HG03457 (cell line): ENCODE measurements around the gene FNBP1.
"Not testable (repeated sequence)": the region's sequence is repeated elsewhere in the genome, so short reads cannot be mapped to it uniquely, and the experiment has no call there.

Source experiments
- ATAC-seq: cut with Tn5 transposase; IDR thresholded peaks from one replicate; pipeline ENCODE4 v1.9.1; 2021; ENCODE audit warnings: moderate number of reproducible peaks; ENCODE audit not compliant: unreplicated experiment

FNBP1 gene

DNA sequence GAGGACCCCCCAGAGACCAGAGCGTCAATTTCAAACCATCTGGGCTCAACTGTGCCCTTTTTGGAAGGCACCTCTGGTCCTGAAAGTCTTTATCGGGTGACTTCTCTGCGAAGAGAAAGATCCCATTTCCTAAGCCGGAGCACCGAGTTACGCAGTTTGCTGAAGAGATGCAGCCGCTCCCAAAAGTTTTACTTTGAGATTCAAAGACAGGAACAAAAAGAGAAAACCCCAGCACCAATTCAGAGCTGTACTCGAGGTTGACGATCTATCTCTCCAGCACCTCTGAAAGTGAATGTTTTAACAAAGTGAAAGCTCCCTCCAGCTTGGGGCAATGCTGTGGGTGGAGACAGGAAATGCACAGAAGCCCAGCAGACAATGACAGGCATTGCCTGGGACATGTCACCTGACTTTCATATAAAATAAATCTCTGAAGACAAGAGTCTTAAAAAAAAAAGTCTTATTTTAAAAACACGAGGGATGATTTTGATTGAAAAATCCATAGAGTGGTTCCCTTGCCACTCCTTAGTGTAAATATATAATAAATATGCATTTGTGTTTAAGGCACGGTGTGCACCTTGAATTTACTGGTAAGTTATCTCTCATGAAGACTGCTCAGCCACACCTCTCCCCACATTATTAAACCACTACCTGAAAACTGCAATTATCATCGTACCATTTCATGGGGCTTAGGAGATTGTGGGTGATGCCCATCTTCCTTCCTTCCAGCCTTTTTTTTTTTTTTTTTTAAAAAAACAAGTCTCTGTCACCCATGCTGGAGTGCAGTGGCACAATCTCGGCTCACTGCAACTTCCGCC, 79.9 kb downstream of the FNBP1 start:
- ATAC-seq: no peak

GRCh38 chr9:129962451-129962864, 80.5 kb downstream of the FNBP1 start:
- no peak for ATAC-seq

GRCh38 chr9:129958796-129959195, 84.2 kb downstream of the FNBP1 start:
- no peak for ATAC-seq

DNA sequence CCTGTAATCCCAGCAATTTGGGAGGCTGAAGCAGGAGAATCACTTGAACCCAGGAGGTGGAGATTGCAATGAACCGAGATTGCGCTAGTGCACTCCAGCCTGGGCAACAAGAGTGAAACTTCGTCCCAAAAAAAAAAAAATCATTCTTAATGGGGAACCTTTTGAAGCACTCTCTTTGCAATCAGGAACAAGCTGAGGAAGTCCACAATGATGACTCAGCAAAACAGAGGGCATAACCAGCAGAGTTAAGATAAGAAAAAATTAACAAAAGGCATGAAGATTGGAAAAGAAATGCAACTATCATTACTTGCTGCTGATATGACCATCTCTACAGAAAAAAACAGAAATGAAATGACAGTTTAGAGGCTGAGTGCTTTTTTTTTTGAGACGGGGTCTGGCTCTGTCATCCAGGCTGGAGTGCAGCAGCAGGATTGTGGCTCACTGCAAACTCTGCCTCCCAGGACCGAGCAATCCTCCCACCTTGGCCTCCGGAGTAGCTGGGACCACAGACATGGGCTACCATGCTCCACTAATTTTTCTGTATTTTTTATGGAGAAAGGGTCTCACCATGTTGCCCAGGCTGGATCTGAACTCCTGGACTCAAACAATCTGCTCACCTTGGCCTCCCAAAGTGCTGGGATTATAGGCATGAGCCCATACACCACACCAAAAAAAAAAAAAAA, 88.0 kb downstream of the FNBP1 start:
- no peak for ATAC-seq

DNA sequence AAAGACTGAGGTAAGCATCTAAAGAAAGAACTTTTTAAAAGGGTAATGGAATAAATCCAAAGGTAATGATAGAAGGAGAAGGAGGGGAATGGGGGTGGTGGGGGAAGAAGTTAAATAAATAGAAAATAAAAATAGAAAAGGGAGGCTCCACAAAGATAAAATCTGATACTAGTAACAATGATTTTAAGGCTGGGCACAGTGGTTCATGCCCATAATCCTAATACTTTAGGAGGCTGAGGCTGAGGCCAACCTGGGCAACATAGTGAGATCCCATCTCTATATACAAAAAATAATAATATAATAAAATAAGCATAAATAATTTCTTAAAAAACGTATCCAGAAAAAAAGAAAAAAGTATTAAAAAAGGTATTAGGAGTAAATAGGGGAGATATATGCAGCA, 89.3 kb downstream of the FNBP1 start:
- no peak for ATAC-seq

DNA sequence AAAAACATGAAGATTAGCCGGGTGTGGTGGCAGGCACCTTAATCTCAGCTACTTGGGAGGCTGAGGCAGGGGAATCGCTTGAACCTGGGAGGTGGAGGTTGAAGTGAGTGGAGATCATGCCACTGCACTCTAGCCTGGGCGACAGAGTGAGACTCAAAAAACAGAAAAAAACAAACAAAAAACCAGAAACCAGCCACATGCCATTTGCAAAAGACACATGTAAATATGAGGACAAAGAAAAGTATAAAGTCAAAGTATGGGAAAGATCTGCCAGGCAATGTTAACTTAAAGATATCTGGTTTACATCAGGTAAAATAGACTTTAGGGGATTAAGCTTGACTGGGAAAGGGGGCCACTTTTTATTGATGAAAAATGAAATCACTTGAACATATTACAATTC, 90.7 kb downstream of the FNBP1 start:
- no peak for ATAC-seq

DNA sequence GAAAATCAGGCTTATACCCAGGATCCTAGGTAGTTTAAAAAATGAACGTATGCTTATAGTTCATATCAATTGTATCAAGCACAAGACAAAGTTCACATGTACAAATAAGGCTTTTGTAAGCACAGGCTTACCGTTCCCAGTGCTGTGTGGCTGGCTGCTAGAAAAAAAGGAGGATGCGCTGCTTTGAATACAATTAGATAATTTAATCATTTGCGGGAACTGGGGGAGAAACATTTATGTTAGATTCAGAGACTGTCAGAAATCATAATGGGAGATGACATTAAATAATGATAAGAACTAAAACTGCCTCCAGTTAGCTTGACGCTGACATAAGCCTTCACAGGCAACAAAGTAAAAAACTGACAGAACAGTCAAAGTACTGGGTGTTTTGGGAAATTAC, 93.2 kb downstream of the FNBP1 start:
- no peak for ATAC-seq

DNA sequence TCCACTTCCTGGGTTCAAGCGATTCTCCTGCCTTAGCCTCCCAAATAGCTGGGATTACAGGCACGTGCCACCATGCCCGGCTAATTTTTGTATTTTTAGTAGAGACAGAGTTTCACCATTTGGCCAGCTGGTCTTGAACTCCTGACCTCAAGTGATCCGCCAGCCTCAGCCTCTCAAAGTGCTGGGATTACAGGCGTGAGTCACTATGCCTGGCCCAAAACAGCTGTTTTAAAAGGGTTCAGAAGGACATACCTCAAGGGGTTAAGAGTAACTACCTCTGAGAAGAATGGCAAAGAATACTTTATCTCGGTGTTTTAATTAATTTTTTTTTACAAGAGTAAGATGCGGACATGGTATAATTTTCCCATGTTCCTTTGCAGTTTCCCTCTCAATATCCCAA, 94.4 kb downstream of the FNBP1 start:
- not testable (repeated sequence) for ATAC-seq

GRCh38 chr9:129946246-129946995, 96.6 kb downstream of the FNBP1 start:
- ATAC-seq: no peak

DNA sequence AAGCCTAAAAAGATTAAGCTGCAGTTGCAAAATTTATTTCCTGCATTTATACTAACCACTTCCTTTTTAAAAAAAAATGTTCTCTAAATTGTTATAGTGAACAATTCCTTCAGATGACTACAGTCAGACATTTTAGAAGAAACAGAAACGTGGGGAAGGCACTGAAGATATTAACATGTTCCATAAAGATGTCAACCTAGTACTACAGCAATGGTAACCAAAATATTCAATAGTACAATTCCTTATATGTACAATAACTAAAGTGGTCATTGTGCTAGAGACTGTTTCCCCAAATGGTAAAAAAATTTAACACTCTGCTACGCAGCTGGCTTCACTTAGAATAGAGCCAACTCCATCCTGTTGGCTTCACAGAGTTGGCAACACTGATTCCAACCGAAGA, 97.7 kb downstream of the FNBP1 start:
- no peak for ATAC-seq

GRCh38 chr9:129944506-129945116, 98.4 kb downstream of the FNBP1 start:
- ATAC-seq: no peak

GRCh38 chr9:129939431-129939830, 103.6 kb downstream of the FNBP1 start:
- ATAC-seq: no peak

DNA sequence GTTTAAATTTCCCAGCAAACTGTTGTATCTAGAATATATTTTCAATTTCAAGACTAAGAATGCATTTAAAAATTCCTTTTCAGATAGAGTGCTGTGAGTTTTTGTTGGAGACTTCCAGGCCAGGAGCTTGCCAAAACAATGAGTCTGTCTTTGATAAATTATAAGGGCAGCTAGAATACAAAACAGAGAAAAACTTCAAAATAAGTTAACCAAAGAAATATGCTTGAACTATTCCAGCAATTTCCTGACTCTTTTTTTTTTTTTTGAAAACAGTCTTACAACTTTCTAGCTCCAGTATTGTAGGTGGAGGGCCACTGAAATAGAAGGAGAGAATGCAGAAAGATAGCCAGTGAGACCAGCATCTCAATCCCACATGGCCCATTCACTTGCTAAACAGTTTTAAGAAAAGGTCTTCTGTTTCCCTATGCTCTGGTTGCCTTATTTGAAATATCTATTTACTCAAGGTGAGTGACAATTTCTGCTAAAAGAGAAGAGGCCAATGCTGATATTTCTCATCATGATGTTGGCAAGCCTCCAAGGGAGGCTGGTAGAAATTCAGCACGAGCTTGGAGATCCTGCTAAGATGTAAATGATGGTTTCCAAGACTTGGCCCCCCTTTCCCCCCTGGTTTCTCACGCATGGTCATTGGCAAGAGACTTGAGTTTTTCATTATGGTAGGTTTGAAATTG, 104.6 kb downstream of the FNBP1 start:
- ATAC-seq: no peak

DNA sequence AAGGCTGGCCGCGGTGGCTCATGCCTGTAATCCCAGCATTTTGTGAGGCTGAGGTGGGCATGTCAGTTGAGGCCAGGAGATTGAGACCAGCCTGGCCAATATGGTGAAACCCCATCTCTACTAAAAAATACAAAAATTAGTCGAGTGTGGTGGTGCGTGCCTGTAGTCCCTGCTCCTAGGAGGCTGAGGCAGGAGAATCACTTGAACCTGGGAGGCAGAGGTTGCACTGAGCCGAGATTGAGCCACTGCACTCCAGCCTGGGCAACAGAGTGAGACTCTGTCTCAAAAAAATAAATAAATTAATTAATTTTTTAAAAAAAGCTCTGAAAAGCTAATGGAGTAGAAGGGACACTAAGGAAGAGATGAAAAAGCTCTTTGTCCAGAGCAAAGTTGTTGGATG, 105.1 kb downstream of the FNBP1 start:
- ATAC-seq: not testable (repeated sequence)

GRCh38 chr9:129936222-129936621, 106.8 kb downstream of the FNBP1 start:
- no peak for ATAC-seq

GRCh38 chr9:129934780-129935179, 108.2 kb downstream of the FNBP1 start:
- ATAC-seq: no peak

DNA sequence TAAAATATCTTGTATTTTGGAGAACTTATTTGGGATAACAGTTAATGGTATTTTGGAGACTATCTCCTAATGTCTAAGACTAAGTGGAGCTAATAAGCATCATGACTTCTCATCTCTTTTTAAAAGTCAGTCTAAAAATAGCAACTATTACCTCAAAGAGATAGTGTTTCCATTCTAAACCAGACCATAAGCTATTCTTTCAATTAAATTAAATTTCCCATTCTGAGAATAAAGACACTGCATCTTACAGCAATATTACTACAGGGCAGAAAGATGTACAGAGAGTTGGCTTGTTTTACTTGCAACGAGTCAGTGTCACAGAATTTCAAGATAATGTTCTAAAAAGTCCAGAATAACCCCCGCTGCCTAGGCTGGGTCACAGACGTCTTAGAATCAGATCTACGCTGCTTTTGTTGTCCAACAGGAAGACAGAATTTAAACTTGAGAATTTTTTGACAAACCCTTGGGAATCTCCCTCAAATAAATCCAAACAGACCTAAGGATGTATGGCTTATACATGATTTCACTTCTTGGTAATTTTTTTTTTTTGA, 108.9 kb downstream of the FNBP1 start:
- no peak for ATAC-seq

- ATAC-seq: no peak
Observed at GRCh38 chr9:129933185-129934040, 109.6 kb downstream of the FNBP1 start.

DNA sequence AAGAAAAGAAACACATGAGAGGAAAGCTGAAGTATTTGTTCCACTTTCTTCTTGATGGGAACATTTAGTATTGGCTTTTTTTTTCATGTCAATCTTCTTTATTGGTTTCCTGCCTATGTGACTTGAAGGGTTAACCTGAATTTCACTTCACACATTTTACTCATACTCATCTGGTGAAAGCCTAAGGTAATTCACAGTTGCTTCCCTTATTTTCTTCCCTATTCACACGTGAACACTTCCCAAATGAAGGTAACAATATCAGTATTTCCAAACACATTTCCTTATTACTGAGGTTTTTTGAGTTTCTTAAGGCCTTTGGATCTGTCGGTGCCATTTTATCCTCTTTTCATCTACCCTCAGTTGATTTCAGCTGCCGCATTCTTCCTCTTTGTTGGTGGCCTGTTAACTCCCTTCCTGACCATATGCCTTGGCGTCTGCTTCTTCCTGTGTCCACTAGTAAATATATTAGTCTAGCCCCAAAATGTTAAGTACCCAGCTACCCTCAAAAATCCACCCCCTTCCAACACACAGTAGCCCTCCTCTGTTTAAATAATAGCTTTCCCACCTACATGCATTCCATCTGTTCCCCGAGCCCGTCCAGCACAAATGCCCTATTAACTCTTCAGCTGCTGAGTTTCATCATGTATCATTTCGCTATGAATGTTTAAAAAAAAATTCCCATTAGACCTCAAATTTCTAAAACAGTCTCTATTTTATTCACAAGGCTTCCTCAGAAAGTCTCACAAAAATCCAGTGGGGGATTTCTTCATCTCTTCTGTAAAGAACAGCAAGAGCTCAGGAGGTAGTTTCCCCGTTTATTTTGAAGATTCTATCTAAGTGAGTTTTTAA, 110.5 kb downstream of the FNBP1 start:
- no peak for ATAC-seq
